Measurements from ENCODE around the gene PPP6R3. TPM values are rescaled to one million over a fixed set of nuclear protein-coding genes. Genes with fewer than 3 reads are reported as not detected.

Gene PPP6R3
- total and polyA plus RNA-seq, 10 of the 15 experiments (the other 5 are each of a cell fraction or from before 2014, with no cell fraction given): 12.4 to 123 (median 74.1) TPM

GRCh38 chr11:68468217-68468828 is 7.8 kb downstream of the PPP6R3 start:
- FAIRE-seq: no peak
- in situ Hi-C loops (cut with MboI) (no loop called here), intact Hi-C loops (cut with micrococcal nuclease; ENCODE audit: unreplicated experiment) (no loop called here)
- RAD21 ChIA-PET (ENCODE audit: unreplicated experiment): interaction anchor here (1.4 kb wide), 1 partner anchor 26 kb away, joined by 3 read pairs; no protein-coding TSS in a partner anchor
- TF ChIP-seq MXI1 (IDR thresholded peaks at IDR 0.05; ENCODE audit: low read depth, low read length): no peak
- no peak for TF ChIP-seq SMAD5 (IDR thresholded peaks at IDR 0.05; ENCODE audit: low read depth)
- peak; percentile 46; the same call in 1 of the 2 replicates for TF ChIP-seq RUNX3 (IDR thresholded peaks at IDR 0.05; ENCODE audit: low read length)
- no peak; the same call in 1 of the 2 replicates for TF ChIP-seq SPI1 (IDR thresholded peaks at IDR 0.05; ENCODE audit: borderline replicate concordance, insufficient read depth, low read depth, low read length)
- SMC1A ChIA-PET (ENCODE audit: uncharacterized antibody, unreplicated experiment): interaction anchor here (1.3 kb wide), 1 partner anchor 26 kb away, joined by 5 read pairs; no protein-coding TSS in a partner anchor
- H3K4me1 ChIP-seq (ENCODE audit: control insufficient read depth, insufficient read depth, low read length): peaks cover 47% of the 10 kb centered on the region
- peaks cover 14% of the 10 kb centered on the region for H4K20me1 ChIP-seq (ENCODE audit: control insufficient read depth, insufficient read depth)
- peaks cover 4 to 5% of the 10 kb centered on the region in 2 experiments; a peak in 2 of 4 replicates for H3K36me3 ChIP-seq (ENCODE audit: control insufficient read depth in 2 of 2, insufficient read depth in 2 of 2, low read length in 1 of 2)
- BruUV-seq (replicated peaks): no TSS peak
- peaks cover 96% of the 10 kb centered on the region for H3K79me2 ChIP-seq (ENCODE audit: control insufficient read depth, insufficient read depth, low read length)
- H3K4me2 ChIP-seq (ENCODE audit: control insufficient read depth, insufficient read depth): peak overlapping the region; percentile 69
- no peaks in the 10 kb centered on the region; the same call in 2 of the 3 replicates for H3K9me3 ChIP-seq (replicated peaks; ENCODE audit: control insufficient read depth, insufficient read depth, low read length)
- no peaks in the 10 kb centered on the region for H3K27me3 ChIP-seq (replicated peaks in 1 of 2; ENCODE audit: control insufficient read depth in 2 of 2, insufficient read depth in 2 of 2, low read length in 1 of 2)
- POLR2A ChIA-PET: no interaction called here
- CTCF ChIA-PET: no interaction called here
- no peak overlapping the region for H3K9ac ChIP-seq (ENCODE audit: control insufficient read depth, insufficient read depth, low read length)
- ATAC-seq: peak; percentile 59
- no peak for DNase-seq (ENCODE audit: low read depth, low spot score)
- H3K4me3 ChIP-seq: 0 out of 2 replicates have a peak overlapping the region, but pooled peaks have one; percentile 5
- 0 out of 2 replicates have a peak overlapping the region, but pooled peaks have one; percentile 10 for H3K27ac ChIP-seq (ENCODE audit: control insufficient read depth, insufficient read depth)
- H2AFZ ChIP-seq (ENCODE audit: control insufficient read depth, low read depth, low read length): no peak overlapping the region
- WGBS (ENCODE audit: insufficient coverage, insufficient replicate concordance, low lambda C conversion rate, missing lambda C conversion rate): 17% methylated on average over 3 of the region's 3 CpGs

GRCh38 chr11:68469122-68469521 is 8.6 kb downstream of the PPP6R3 start:
- intact Hi-C loops (cut with micrococcal nuclease; ENCODE audit: unreplicated experiment): no loop called here
- no peak overlapping the region for H3K4me3 ChIP-seq
- H3K9me3 ChIP-seq (replicated peaks; ENCODE audit: control insufficient read depth, insufficient read depth, low read length): no peaks in the 10 kb centered on the region; the same call in 2 of the 3 replicates
- H4K20me1 ChIP-seq (ENCODE audit: control insufficient read depth, insufficient read depth): peaks cover 17% of the 10 kb centered on the region
- peaks cover 52% of the 10 kb centered on the region for H3K4me1 ChIP-seq (ENCODE audit: control insufficient read depth, insufficient read depth, low read length)
- no peak for ATAC-seq
- DNase-seq (ENCODE audit: low read depth, low spot score): no peak
- no peaks in the 10 kb centered on the region for H3K27me3 ChIP-seq (replicated peaks in 1 of 2; ENCODE audit: control insufficient read depth in 2 of 2, insufficient read depth in 2 of 2, low read length in 1 of 2)
- no peak overlapping the region for H3K9ac ChIP-seq (ENCODE audit: control insufficient read depth, insufficient read depth, low read length)
- no TSS peak for BruUV-seq (replicated peaks)
- ChIA-PET CTCF (no interaction called here), SMC1A (ENCODE audit: uncharacterized antibody, unreplicated experiment) (interaction anchor here (0.9 to 1.3 kb wide), 2 partner anchors 23 to 25 kb away, joined by 4 to 5 read pairs; no protein-coding TSS in a partner anchor), RAD21 (ENCODE audit: unreplicated experiment) (interaction anchor here (1.4 kb wide), 1 partner anchor 25 kb away, joined by 3 read pairs; no protein-coding TSS in a partner anchor), POLR2A (no interaction called here)
- peaks cover 4 to 5% of the 10 kb centered on the region in 2 experiments; a peak in 3 of 4 replicates for H3K36me3 ChIP-seq (ENCODE audit: control insufficient read depth in 2 of 2, insufficient read depth in 2 of 2, low read length in 1 of 2)
- peak overlapping the region; percentile 17; the same call in 1 of the 2 replicates for H3K4me2 ChIP-seq (ENCODE audit: control insufficient read depth, insufficient read depth)
- H2AFZ ChIP-seq (ENCODE audit: control insufficient read depth, low read depth, low read length): no peak overlapping the region
- H3K79me2 ChIP-seq (ENCODE audit: control insufficient read depth, insufficient read depth, low read length): peaks cover 96% of the 10 kb centered on the region
- in situ Hi-C loops (cut with MboI): no loop called here
- no peak for TF ChIP-seq SUPT20H (IDR thresholded peaks at IDR 0.05; ENCODE audit: borderline replicate concordance, control insufficient read depth, low read depth, low read length)
- no peak for TF ChIP-seq HDGF (IDR thresholded peaks at IDR 0.05)
- H3K27ac ChIP-seq (ENCODE audit: control insufficient read depth, insufficient read depth): no peak overlapping the region
- 25% methylated on average over 2 of the region's 2 CpGs for WGBS (ENCODE audit: insufficient coverage, insufficient replicate concordance, low lambda C conversion rate, missing lambda C conversion rate)
- no peak for FAIRE-seq
